ENCODE data around the gene TMEM11. TPM values are rescaled to one million over a fixed set of nuclear protein-coding genes. Genes with fewer than 3 reads are reported as not detected.

The TMEM11 gene
- total RNA-seq, 1 experiment from 2014 or later, result 39.1 TPM

GRCh38 chr17:21149621-21150020 lies 64.3 kb downstream of the TMEM11 start:
- Mint-ChIP-seq H3K27me3 (ENCODE audit: insufficient read depth, unreplicated experiment) (no peaks in the 10 kb centered on the region), H3K4me1 (ENCODE audit: low read depth, unreplicated experiment) (no peaks in the 10 kb centered on the region), H3K9me3 (ENCODE audit: unreplicated experiment) (peaks cover 50% of the 10 kb centered on the region), H3K36me3 (ENCODE audit: insufficient read depth, unreplicated experiment) (peaks cover 21% of the 10 kb centered on the region), H3K4me3 (ENCODE audit: unreplicated experiment) (no peak overlapping the region), H3K27ac (ENCODE audit: unreplicated experiment) (no peak overlapping the region)
- Histone ChIP-seq H3K4me1 (no peaks in the 10 kb centered on the region), H3K27me3 (replicated peaks; ENCODE audit: control insufficient read depth, insufficient read depth, low read length) (no peaks in the 10 kb centered on the region), H3K4me3 (ENCODE audit: low read depth, low read length) (no peak overlapping the region), H3K36me3 (ENCODE audit: control insufficient read depth, insufficient read depth, low read length) (peaks cover 2% of the 10 kb centered on the region), H3K9me3 (peaks cover 13% of the 10 kb centered on the region)
- TF ChIP-seq CTCF (IDR thresholded peaks at IDR 0.05; ENCODE audit: insufficient read depth in 1 of 2, low read depth in 1 of 2, low read length in 1 of 2, severe bottlenecking in 1 of 2, unreplicated experiment in 1 of 2), result no peak
- intact Hi-C loops (cut with micrococcal nuclease; ENCODE audit: unreplicated experiment), result no loop called here
- no TSS peak for BruUV-seq (replicated peaks)
- no peak for DNase-seq
- POLR2A ChIA-PET, result no interaction called here
- CTCF ChIA-PET, result no interaction called here

Other genes with a start within 250 kb of the TMEM11 start
- gene USP22, start 171.2 kb downstream of the TMEM11 start, total RNA-seq (2022), result 255 and 267 TPM in 2 replicates
- gene DHRS7B, start 87.2 kb downstream of the TMEM11 start, total RNA-seq (2022), result 22.8 and 30.0 TPM in 2 replicates
- 14.4 and 18.4 TPM in 2 replicates for gene NATD1, start 39.2 kb upstream of the TMEM11 start, total RNA-seq (2022)
- 49.5 and 50.9 TPM in 2 replicates for gene MAP2K3, start 70.5 kb upstream of the TMEM11 start, total RNA-seq (2022)
- 0.07 and 0.14 TPM in 2 replicates for gene KCNJ12, start 162.2 kb upstream of the TMEM11 start, total RNA-seq (2022)